Aorta (tissue), 5 donors: ENCODE data around the gene NLRP7. TPM values are rescaled to one million over a fixed set of nuclear protein-coding genes. Genes with fewer than 3 reads are reported as not detected.
"Not testable (repeated sequence)": the region's sequence is repeated elsewhere in the genome, so short reads cannot be mapped to it uniquely, and the experiment has no call there.

Experiments
- ATAC-seq: fragments of 200-7000 bp; cut with Tn5 transposase; one replicate; pipeline ENCODE4 v1.9.1; 2022; ENCODE audit warnings: moderate library complexity; ENCODE audit not compliant: low FRiP score
- DNase-seq, 2 donors: peaks; one replicate each; pipeline ENCODE4 v3.0.0-alpha.2; 2020
- H3K27ac ChIP-seq, 2 donors: one replicate each; pipeline ENCODE4 v1.5.1; 2013; ENCODE audit warnings: low read length in 2 of 2, mild to moderate bottlenecking in 2 of 2, moderate library complexity in 2 of 2, control low read depth in 1 of 2, inconsistent platforms in 1 of 2, low read depth in 1 of 2
- H3K27me3 ChIP-seq, 2 donors: one replicate each; pipeline ENCODE4 v1.6.1; 2013; ENCODE audit warnings: control low read depth in 1 of 2, low read length in 1 of 2, mild to moderate bottlenecking in 1 of 2, moderate library complexity in 1 of 2; ENCODE audit not compliant: insufficient read depth in 2 of 2, control insufficient read depth in 1 of 2
- H3K36me3 ChIP-seq, 2 donors: one replicate each; pipeline ENCODE4 v1.6.1; 2013; ENCODE audit warnings: control low read depth in 1 of 2, low read length in 1 of 2, mild to moderate bottlenecking in 1 of 2; ENCODE audit not compliant: insufficient read depth in 2 of 2, control insufficient read depth in 1 of 2
- H3K4me1 ChIP-seq, 2 donors: one replicate each; pipeline ENCODE4 v1.6.1; 2013; ENCODE audit warnings: low read length in 2 of 2, control low read depth in 1 of 2, mild to moderate bottlenecking in 1 of 2, moderate library complexity in 1 of 2; ENCODE audit not compliant: insufficient read depth in 2 of 2, control insufficient read depth in 1 of 2
- H3K4me3 ChIP-seq, 2 donors: one replicate each; pipeline ENCODE4 v1.5.1; 2013; ENCODE audit warnings: low read length in 2 of 2, control low read depth in 1 of 2, mild to moderate bottlenecking in 1 of 2
- H3K9me3 ChIP-seq: one replicate; pipeline ENCODE4 v1.6.1; 2013; ENCODE audit warnings: mild to moderate bottlenecking, low read length; ENCODE audit not compliant: control insufficient read depth
- WGBS, 2 donors: extraction: QIAGEN DNeasy Blood & Tissue Kit; methylation state at CpG; one replicate each; pipeline ENCODE4 v1.1.7; 2013; 5-methylcytosine and 5-hydroxymethylcytosine counted together
- intact Hi-C, 2 donors: fragments of 100-400 bp; cut with DNase I; formaldehyde crosslinking; loops; one replicate each; pipeline versions ENCODE4 v1.14.2 to v1.15.0; 2022
- polyA plus RNA-seq, 2 donors: library from polyadenylated mRNA; stranded (reverse); fragments of 200-250 nt; gene quantifications; one replicate each; pipeline ENCODE4 v1.2.3, GENCODE V29; 2013
- total RNA-seq, 2 donors: library from RNA; stranded (reverse); fragmentation: NEBNext Ultra II Directional; extraction: Animal tissue kit (Norgen Biotek cat#: 25700); gene quantifications; one replicate each; pipeline ENCODE4 v1.2.1, GENCODE V29; 2021
- donor health status: healthy with polysubstance abuse.
- donor health status: Bipolar disorder and iron deficiency.
- donor health status: DM: no; HTN: no; CAD: no.
- donor health status: DM: no; HTN: no; CAD: no.
- donor health status: DM: yes; HTN: yes; CAD: no.

NLRP7 gene
- total and polyA plus RNA-seq, 4 donors: not detected

GRCh38 chr19:54959840-54960239 is 12.5 kb upstream of the NLRP7 start:
- Histone ChIP-seq H3K36me3 (no peaks in the 10 kb centered on the region), H3K4me3 (no peak overlapping the region), H3K9me3 (no peaks in the 10 kb centered on the region), H3K27me3 (no peaks in the 10 kb centered on the region), H3K4me1 (no peaks in the 10 kb centered on the region), H3K27ac (no peak overlapping the region)
- DNase-seq (no peak), ATAC-seq (no peak)
- WGBS, 2 donors: 74 to 77% methylated on average over 8 of the region's 8 CpGs
- intact Hi-C loops: no loop called here

GRCh38 chr19:54955376-54955775 is 8.0 kb upstream of the NLRP7 start:
- intact Hi-C loops: no loop called here
- ATAC-seq (no peak), DNase-seq (no peak)
- H3K36me3 ChIP-seq: no peaks in the 10 kb centered on the region
- H3K4me1 ChIP-seq: no peaks in the 10 kb centered on the region
- no peaks in the 10 kb centered on the region for H3K27me3 ChIP-seq
- 86 to 88% methylated on average over 11 of the region's 11 CpGs for WGBS, 2 donors
- H3K27ac ChIP-seq: no peak overlapping the region
- no peaks in the 10 kb centered on the region for H3K9me3 ChIP-seq
- no peak overlapping the region for H3K4me3 ChIP-seq

- H3K4me1 ChIP-seq, H3K4me3 ChIP-seq, H3K27ac ChIP-seq, ATAC-seq, intact Hi-C loops, DNase-seq, H3K9me3 ChIP-seq, H3K27me3 ChIP-seq, H3K36me3 ChIP-seq: not testable (repeated sequence)
- WGBS, 2 donors: 85 to 93% methylated on average over 10 of the region's 10 CpGs
These were observed 6.0 kb upstream of the NLRP7 start for GRCh38 chr19:54953345-54953713.

- ATAC-seq (no peak), DNase-seq (no peak)
- no peak overlapping the region for H3K4me3 ChIP-seq
- no peak overlapping the region for H3K27ac ChIP-seq
- WGBS, 2 donors: 64 to 70% methylated on average over 23 of the region's 23 CpGs
- H3K4me1 ChIP-seq: no peaks in the 10 kb centered on the region
- intact Hi-C loops: no loop called here
- H3K36me3 ChIP-seq: no peaks in the 10 kb centered on the region
- H3K9me3 ChIP-seq: no peaks in the 10 kb centered on the region
- H3K27me3 ChIP-seq: no peaks in the 10 kb centered on the region
These were observed 5.4 kb upstream of the NLRP7 start for GRCh38 chr19:54952591-54953344.

- H3K27ac ChIP-seq, ATAC-seq, DNase-seq, H3K36me3 ChIP-seq, H3K9me3 ChIP-seq, intact Hi-C loops, H3K4me3 ChIP-seq, H3K27me3 ChIP-seq, H3K4me1 ChIP-seq: not testable (repeated sequence)
- 54 to 58% methylated on average over 6 to 10 of the region's 10 CpGs for WGBS, 2 donors
These were observed 3.2 kb upstream of the NLRP7 start for GRCh38 chr19:54950580-54950979.

GRCh38 chr19:54949412-54949811 is 2.1 kb upstream of the NLRP7 start:
- intact Hi-C loops: no loop called here
- H3K4me1 ChIP-seq: no peaks in the 10 kb centered on the region
- ATAC-seq: no peak
- WGBS, 2 donors: 29 to 64% methylated on average over 2 of the region's 2 CpGs
- no peak for DNase-seq
- no peaks in the 10 kb centered on the region for H3K9me3 ChIP-seq
- no peak overlapping the region for H3K4me3 ChIP-seq
- H3K27me3 ChIP-seq: no peaks in the 10 kb centered on the region
- no peaks in the 10 kb centered on the region for H3K36me3 ChIP-seq
- H3K27ac ChIP-seq: no peak overlapping the region

- DNase-seq, intact Hi-C loops, H3K9me3 ChIP-seq, H3K36me3 ChIP-seq, H3K4me3 ChIP-seq, H3K27ac ChIP-seq, H3K4me1 ChIP-seq, ATAC-seq, H3K27me3 ChIP-seq: not testable (repeated sequence)
- WGBS, 2 donors: 60 to 69% methylated on average over 11 of the region's 11 CpGs
These were observed 3.5 kb downstream of the NLRP7 start for GRCh38 chr19:54943772-54944361.

GRCh38 chr19:54939538-54939937 is 7.8 kb downstream of the NLRP7 start:
- intact Hi-C loops, H3K9me3 ChIP-seq, DNase-seq, H3K4me1 ChIP-seq, H3K27me3 ChIP-seq, H3K4me3 ChIP-seq, ATAC-seq, H3K27ac ChIP-seq, H3K36me3 ChIP-seq: not testable (repeated sequence)
- WGBS, 2 donors: 64 to 83% methylated on average over 5 to 23 of the region's 28 CpGs

- no peak overlapping the region for H3K4me3 ChIP-seq
- DNase-seq (no peak), ATAC-seq (no peak)
- no peaks in the 10 kb centered on the region for H3K9me3 ChIP-seq
- no peaks in the 10 kb centered on the region for H3K36me3 ChIP-seq
- H3K27me3 ChIP-seq: no peaks in the 10 kb centered on the region
- H3K4me1 ChIP-seq: no peaks in the 10 kb centered on the region
- no peak overlapping the region for H3K27ac ChIP-seq
- intact Hi-C loops: no loop called here
- 73 to 79% methylated on average over 11 of the region's 11 CpGs for WGBS, 2 donors
These were observed 8.4 kb downstream of the NLRP7 start for GRCh38 chr19:54938906-54939305.
